ENCODE measurements around the gene UBE3D. TPM values are rescaled to one million over a fixed set of nuclear protein-coding genes. Genes with fewer than 3 reads are reported as not detected.
"Not testable (repeated sequence)": the region's sequence is repeated elsewhere in the genome, so short reads cannot be mapped to it uniquely, and the experiment has no call there.

UBE3D gene
- total RNA-seq, 3 donors from 2014 or later, result 9.7 to 11.6 (median 10.4) TPM

- H3K27me3 Mint-ChIP-seq (ENCODE audit: low read depth), result no peaks in the 10 kb centered on the region
- H3K36me3 Mint-ChIP-seq (ENCODE audit: insufficient read depth), result peaks cover 14% of the 10 kb centered on the region
- H3K4me1 Mint-ChIP-seq (ENCODE audit: low read depth), result no peaks in the 10 kb centered on the region
Observed at GRCh38 chr6:82902290-82902689, 163.4 kb downstream of the UBE3D start.

GRCh38 chr6:82894653-82895259 lies 170.9 kb downstream of the UBE3D start:
- peaks cover 33% of the 10 kb centered on the region for H3K36me3 Mint-ChIP-seq (ENCODE audit: insufficient read depth)
- DNase-seq (no peak), ATAC-seq (no peak)
- no peak overlapping the region for H3K4me3 Mint-ChIP-seq
- no peaks in the 10 kb centered on the region for H3K9me3 Mint-ChIP-seq
- no peaks in the 10 kb centered on the region for H3K27me3 Mint-ChIP-seq (ENCODE audit: low read depth)
- H3K4me1 Mint-ChIP-seq (ENCODE audit: low read depth), result no peaks in the 10 kb centered on the region

More at GRCh38 chr6:82902290-82902689, 163.4 kb downstream of the UBE3D start:
- no peak for ATAC-seq
- Mint-ChIP-seq H3K4me3 (no peak overlapping the region), H3K9me3 (no peaks in the 10 kb centered on the region)
- no peak for DNase-seq

- no peaks in the 10 kb centered on the region for H3K9me3 Mint-ChIP-seq
- DNase-seq (no peak), ATAC-seq (no peak)
- no peaks in the 10 kb centered on the region for H3K4me1 Mint-ChIP-seq (ENCODE audit: low read depth)
- H3K27me3 Mint-ChIP-seq (ENCODE audit: low read depth), result no peaks in the 10 kb centered on the region
- H3K36me3 Mint-ChIP-seq (ENCODE audit: insufficient read depth), result peaks cover 33% of the 10 kb centered on the region
- no peak overlapping the region for H3K4me3 Mint-ChIP-seq
Observed at GRCh38 chr6:82893889-82894652, 171.6 kb downstream of the UBE3D start.

- H3K4me1 Mint-ChIP-seq (ENCODE audit: low read depth); H3K9me3 Mint-ChIP-seq; H3K4me3 Mint-ChIP-seq; ATAC-seq; H3K27me3 Mint-ChIP-seq (ENCODE audit: low read depth); DNase-seq: not testable (repeated sequence)
- peaks cover 25% of the 10 kb centered on the region for H3K36me3 Mint-ChIP-seq (ENCODE audit: insufficient read depth)
Observed at GRCh38 chr6:82891503-82891902, 174.1 kb downstream of the UBE3D start.

GRCh38 chr6:82891076-82891475 lies 174.6 kb downstream of the UBE3D start:
- DNase-seq (no peak), ATAC-seq (no peak)
- Mint-ChIP-seq H3K4me3 (no peak overlapping the region), H3K27me3 (ENCODE audit: low read depth) (no peaks in the 10 kb centered on the region), H3K4me1 (ENCODE audit: low read depth) (no peaks in the 10 kb centered on the region), H3K36me3 (ENCODE audit: insufficient read depth) (peaks cover 25% of the 10 kb centered on the region), H3K9me3 (no peaks in the 10 kb centered on the region)

- ATAC-seq (no peak), DNase-seq (no peak)
- H3K9me3 Mint-ChIP-seq, result no peaks in the 10 kb centered on the region
- H3K36me3 Mint-ChIP-seq (ENCODE audit: insufficient read depth), result peaks cover 25% of the 10 kb centered on the region
- no peak overlapping the region for H3K4me3 Mint-ChIP-seq
- H3K27me3 Mint-ChIP-seq (ENCODE audit: low read depth), result no peaks in the 10 kb centered on the region
- H3K4me1 Mint-ChIP-seq (ENCODE audit: low read depth), result no peaks in the 10 kb centered on the region
Observed at GRCh38 chr6:82890240-82890639, 175.4 kb downstream of the UBE3D start.

- DNase-seq, result no peak
- H3K4me1 Mint-ChIP-seq (ENCODE audit: low read depth), result no peaks in the 10 kb centered on the region
- peaks cover 22% of the 10 kb centered on the region for H3K36me3 Mint-ChIP-seq (ENCODE audit: insufficient read depth)
- no peaks in the 10 kb centered on the region for H3K9me3 Mint-ChIP-seq
- H3K27me3 Mint-ChIP-seq (ENCODE audit: low read depth), result no peaks in the 10 kb centered on the region
- no peak overlapping the region for H3K4me3 Mint-ChIP-seq
- no peak for ATAC-seq
Observed at GRCh38 chr6:82889143-82889542, 176.5 kb downstream of the UBE3D start.

- Mint-ChIP-seq H3K4me3 (no peak overlapping the region), H3K9me3 (no peaks in the 10 kb centered on the region), H3K36me3 (ENCODE audit: insufficient read depth) (no peaks in the 10 kb centered on the region), H3K27me3 (ENCODE audit: low read depth) (no peaks in the 10 kb centered on the region), H3K4me1 (ENCODE audit: low read depth) (no peaks in the 10 kb centered on the region)
- DNase-seq, result no peak
- no peak for ATAC-seq
Observed at GRCh38 chr6:82882363-82883023, 183.1 kb downstream of the UBE3D start.

- Mint-ChIP-seq H3K9me3 (no peaks in the 10 kb centered on the region), H3K4me3 (no peak overlapping the region), H3K36me3 (ENCODE audit: insufficient read depth) (no peaks in the 10 kb centered on the region), H3K4me1 (ENCODE audit: low read depth) (no peaks in the 10 kb centered on the region), H3K27me3 (ENCODE audit: low read depth) (no peaks in the 10 kb centered on the region)
- ATAC-seq (no peak), DNase-seq (no peak)
Observed at GRCh38 chr6:82881519-82881918, 184.1 kb downstream of the UBE3D start.

- Mint-ChIP-seq H3K36me3 (ENCODE audit: insufficient read depth) (no peaks in the 10 kb centered on the region), H3K4me1 (ENCODE audit: low read depth) (no peaks in the 10 kb centered on the region), H3K9me3 (no peaks in the 10 kb centered on the region), H3K27me3 (ENCODE audit: low read depth) (no peaks in the 10 kb centered on the region), H3K4me3 (no peak overlapping the region)
- no peak for DNase-seq
- ATAC-seq, result no peak
Observed at GRCh38 chr6:82878812-82879211, 186.8 kb downstream of the UBE3D start.

GRCh38 chr6:82877213-82878195 lies 188.1 kb downstream of the UBE3D start:
- Mint-ChIP-seq H3K27me3 (ENCODE audit: low read depth) (no peaks in the 10 kb centered on the region), H3K4me3 (no peak overlapping the region), H3K36me3 (ENCODE audit: insufficient read depth) (no peaks in the 10 kb centered on the region), H3K4me1 (ENCODE audit: low read depth) (no peaks in the 10 kb centered on the region), H3K9me3 (no peaks in the 10 kb centered on the region)
- ATAC-seq (no peak), DNase-seq (no peak)

- Mint-ChIP-seq H3K4me1 (ENCODE audit: low read depth) (no peaks in the 10 kb centered on the region), H3K36me3 (ENCODE audit: insufficient read depth) (no peaks in the 10 kb centered on the region), H3K4me3 (no peak overlapping the region), H3K27me3 (ENCODE audit: low read depth) (no peaks in the 10 kb centered on the region), H3K9me3 (no peaks in the 10 kb centered on the region)
- DNase-seq, result no peak
- no peak for ATAC-seq
Observed at GRCh38 chr6:82875573-82876185, 190.0 kb downstream of the UBE3D start.

- no peaks in the 10 kb centered on the region for H3K36me3 Mint-ChIP-seq (ENCODE audit: insufficient read depth)
- no peak for DNase-seq
- H3K4me1 Mint-ChIP-seq (ENCODE audit: low read depth), result no peaks in the 10 kb centered on the region
- no peak overlapping the region for H3K4me3 Mint-ChIP-seq
- ATAC-seq, result no peak
- no peaks in the 10 kb centered on the region for H3K27me3 Mint-ChIP-seq (ENCODE audit: low read depth)
- no peaks in the 10 kb centered on the region for H3K9me3 Mint-ChIP-seq
Observed at GRCh38 chr6:82874867-82875266, 190.8 kb downstream of the UBE3D start.

GRCh38 chr6:82872185-82872584 lies 193.5 kb downstream of the UBE3D start:
- no peaks in the 10 kb centered on the region for H3K4me1 Mint-ChIP-seq (ENCODE audit: low read depth)
- ATAC-seq, result no peak
- H3K4me3 Mint-ChIP-seq, result no peak overlapping the region
- no peaks in the 10 kb centered on the region for H3K9me3 Mint-ChIP-seq
- H3K27me3 Mint-ChIP-seq (ENCODE audit: low read depth), result no peaks in the 10 kb centered on the region
- H3K36me3 Mint-ChIP-seq (ENCODE audit: insufficient read depth), result no peaks in the 10 kb centered on the region
- DNase-seq, result no peak

Data from activated T-cell treated with anti-CD3 and anti-CD28 coated beads, Interleukin-2, amount 50 U/mL, for 4 hours (primary cell).